ENCODE measurements around the gene GUCY2D.
"Not testable (repeated sequence)": the region's sequence is repeated elsewhere in the genome, so short reads cannot be mapped to it uniquely, and the experiment has no call there.

GUCY2D gene

GRCh38 chr17:8044819-8045810 lies 42.7 kb downstream of the GUCY2D start:
- no peak for DNase-seq (ENCODE audit: low spot score)

GRCh38 chr17:8046306-8046928 lies 44.0 kb downstream of the GUCY2D start:
- no peak for DNase-seq (ENCODE audit: low spot score)

- no peak for DNase-seq (ENCODE audit: low spot score)
Observed at GRCh38 chr17:8046929-8047768, 44.7 kb downstream of the GUCY2D start.

- no peak for DNase-seq (ENCODE audit: low spot score)
Observed at GRCh38 chr17:8047769-8048110, 45.3 kb downstream of the GUCY2D start.

- no peak for DNase-seq (ENCODE audit: low spot score)
Observed at GRCh38 chr17:8048236-8048635, 45.8 kb downstream of the GUCY2D start.

- no peak for DNase-seq (ENCODE audit: low spot score)
Observed at GRCh38 chr17:8048736-8049135, 46.3 kb downstream of the GUCY2D start.

- no peak for DNase-seq (ENCODE audit: low spot score)
Observed at GRCh38 chr17:8051831-8052230, 49.4 kb downstream of the GUCY2D start.

GRCh38 chr17:8052256-8053252 lies 50.1 kb downstream of the GUCY2D start:
- no peak for DNase-seq (ENCODE audit: low spot score)

GRCh38 chr17:8053600-8053999 lies 51.2 kb downstream of the GUCY2D start:
- no peak for DNase-seq (ENCODE audit: low spot score)

- DNase-seq (ENCODE audit: low spot score), result no peak
Observed at GRCh38 chr17:8055851-8056231, 53.4 kb downstream of the GUCY2D start.

- peak; percentile 71 for DNase-seq (ENCODE audit: low spot score)
Observed at GRCh38 chr17:8056232-8056975, 54.0 kb downstream of the GUCY2D start.

GRCh38 chr17:8056976-8057625 lies 54.7 kb downstream of the GUCY2D start:
- no peak for DNase-seq (ENCODE audit: low spot score)

GRCh38 chr17:8057691-8058114 lies 55.3 kb downstream of the GUCY2D start:
- peak; percentile 82 for DNase-seq (ENCODE audit: low spot score)

- DNase-seq (ENCODE audit: low spot score), result no peak
Observed at GRCh38 chr17:8059131-8059530, 56.7 kb downstream of the GUCY2D start.

- peak; percentile 80 for DNase-seq (ENCODE audit: low spot score)
Observed at GRCh38 chr17:8060274-8060673, 57.9 kb downstream of the GUCY2D start.

GRCh38 chr17:8061851-8062250 lies 59.4 kb downstream of the GUCY2D start:
- DNase-seq (ENCODE audit: low spot score), result not testable (repeated sequence)

GRCh38 chr17:8062435-8062806 lies 60.0 kb downstream of the GUCY2D start:
- DNase-seq (ENCODE audit: low spot score), result no peak

- no peak for DNase-seq (ENCODE audit: low spot score)
Observed at GRCh38 chr17:8062807-8063483, 60.5 kb downstream of the GUCY2D start.

GRCh38 chr17:8063761-8064534 lies 61.5 kb downstream of the GUCY2D start:
- no peak for DNase-seq (ENCODE audit: low spot score)
